Measurements from ENCODE around the gene RASA3. TPM values are rescaled to one million over a fixed set of nuclear protein-coding genes. Genes with fewer than 3 reads are reported as not detected.
A peak's percentile ranks its signal among the peaks of the same experiment; 100 is the strongest.

Gene RASA3
- total and polyA plus RNA-seq, 9 of the 15 experiments (the other 6 are each of a cell fraction or from before 2014, with no cell fraction given): 0.72 to 25.3 (median 14.4) TPM

- TF ChIP-seq SMAD3 (CRISPR knock-in tag; conservative IDR thresholded peaks at IDR 0.05): no peak
- TF ChIP-seq STAT6 (CRISPR knock-in tag; IDR thresholded peaks at IDR 0.05): no peak; the same call in 1 of the 2 replicates
- no peak for TF ChIP-seq RBM25 (IDR thresholded peaks at IDR 0.05; ENCODE audit: low read depth, low read length, severe bottlenecking)
- 0 out of 2 replicates have a peak, but pooled peaks have one; percentile 13 for TF ChIP-seq TFAP4 (CRISPR knock-in tag; IDR thresholded peaks at IDR 0.05; ENCODE audit: borderline replicate concordance)
- TF ChIP-seq ZZZ3 (IDR thresholded peaks at IDR 0.05): no peak
- peak; percentile 42 for TF ChIP-seq TOE1 (IDR thresholded peaks at IDR 0.05; ENCODE audit: borderline replicate concordance)
- TF ChIP-seq TOE1 (CRISPR knock-in tag; IDR thresholded peaks at IDR 0.05; ENCODE audit: borderline replicate concordance, low read depth): no peak
- TF ChIP-seq ZNF609 (CRISPR knock-in tag; IDR thresholded peaks at IDR 0.05; ENCODE audit: borderline replicate concordance): no peak
- no peak for TF ChIP-seq ZNF398 (CRISPR knock-in tag; IDR thresholded peaks at IDR 0.05)
- TF ChIP-seq CSDE1 (IDR thresholded peaks at IDR 0.05): no peak
- 0 out of 2 replicates have a peak, but pooled peaks have one; percentile 9 for TF ChIP-seq ELF2 (CRISPR knock-in tag; IDR thresholded peaks at IDR 0.05)
- 0 out of 2 replicates have a peak, but pooled peaks have one; percentile 8 for TF ChIP-seq BCOR (IDR thresholded peaks at IDR 0.05)
- TF ChIP-seq PHF20 (IDR thresholded peaks at IDR 0.05; ENCODE audit: partially characterized antibody): no peak
- TF ChIP-seq SRSF3 (IDR thresholded peaks at IDR 0.05; ENCODE audit: insufficient read depth, low read length): no peak
- 0 out of 2 replicates have a peak, but pooled peaks have one; percentile 6 for TF ChIP-seq PKNOX1 (IDR thresholded peaks at IDR 0.05)
Observed at GRCh38 chr13:114004420-114005205, 127.8 kb downstream of the RASA3 start (continued).

All from K562 (cell line).